OCI-M1 (cell line): ENCODE data around the gene FAM107B.

Source experiments
- DNase-seq: peaks from one replicate; lab custom pipeline; 2025; lab: John Stamatoyannopoulos, UW

FAM107B gene

DNA sequence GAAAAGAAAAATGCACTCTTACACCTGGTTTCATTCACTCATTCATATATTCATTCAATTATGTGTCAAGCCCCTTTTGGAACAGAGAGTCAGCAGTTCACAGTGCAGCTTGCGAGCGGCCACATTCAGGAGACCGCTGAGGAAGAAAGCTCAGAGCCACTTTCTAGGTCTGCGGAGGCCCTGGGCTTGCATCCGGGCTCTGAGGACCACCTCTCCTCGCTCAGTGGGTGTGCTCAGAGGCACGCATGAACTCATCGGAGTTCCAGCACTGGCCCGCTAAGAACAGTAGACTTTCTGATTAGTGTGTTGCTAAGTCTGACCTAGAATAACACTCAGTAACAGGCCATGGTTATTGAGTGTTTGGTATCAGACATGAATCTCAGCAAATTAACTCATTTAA, 1.8 kb upstream of the FAM107B start:
- no peak for DNase-seq

DNA sequence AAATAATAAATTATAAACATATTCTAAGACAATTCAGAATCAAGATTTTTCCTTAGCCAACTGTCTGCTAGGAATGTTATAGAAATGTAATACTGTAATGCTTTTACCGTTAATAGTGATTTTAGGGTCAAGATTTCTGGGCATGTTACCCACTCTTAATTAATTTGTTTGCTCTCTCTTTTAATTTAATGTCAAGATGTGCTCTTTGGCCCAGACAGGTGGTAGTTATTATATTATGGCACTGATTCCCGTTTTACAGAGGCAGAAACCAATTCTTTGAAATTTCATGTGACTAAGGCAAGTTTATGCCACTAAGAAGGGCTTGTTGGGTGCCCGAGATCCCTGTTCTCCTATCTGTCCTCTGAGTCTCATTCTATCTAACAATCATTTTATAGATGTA, 959 bp upstream of the FAM107B start:
- DNase-seq, result no peak

DNA sequence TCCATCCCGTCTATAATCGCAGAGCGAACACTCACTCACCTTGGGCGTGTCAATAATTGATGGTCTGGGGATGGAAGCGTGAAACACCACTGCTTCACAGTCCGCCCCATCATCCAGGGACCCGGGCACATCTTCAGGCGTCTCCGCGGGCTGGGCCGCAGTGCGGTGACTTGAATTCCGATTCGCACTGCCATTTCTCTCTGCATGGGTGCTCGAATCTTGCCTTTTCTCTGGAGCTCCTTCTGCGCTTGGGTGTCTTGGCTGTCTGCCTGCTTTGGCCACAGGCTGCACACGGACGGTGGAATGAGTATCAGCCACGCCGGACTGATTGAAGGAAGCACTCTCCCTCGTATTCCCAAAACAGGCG, 500 bp downstream of the FAM107B start:
- no peak for DNase-seq

DNA sequence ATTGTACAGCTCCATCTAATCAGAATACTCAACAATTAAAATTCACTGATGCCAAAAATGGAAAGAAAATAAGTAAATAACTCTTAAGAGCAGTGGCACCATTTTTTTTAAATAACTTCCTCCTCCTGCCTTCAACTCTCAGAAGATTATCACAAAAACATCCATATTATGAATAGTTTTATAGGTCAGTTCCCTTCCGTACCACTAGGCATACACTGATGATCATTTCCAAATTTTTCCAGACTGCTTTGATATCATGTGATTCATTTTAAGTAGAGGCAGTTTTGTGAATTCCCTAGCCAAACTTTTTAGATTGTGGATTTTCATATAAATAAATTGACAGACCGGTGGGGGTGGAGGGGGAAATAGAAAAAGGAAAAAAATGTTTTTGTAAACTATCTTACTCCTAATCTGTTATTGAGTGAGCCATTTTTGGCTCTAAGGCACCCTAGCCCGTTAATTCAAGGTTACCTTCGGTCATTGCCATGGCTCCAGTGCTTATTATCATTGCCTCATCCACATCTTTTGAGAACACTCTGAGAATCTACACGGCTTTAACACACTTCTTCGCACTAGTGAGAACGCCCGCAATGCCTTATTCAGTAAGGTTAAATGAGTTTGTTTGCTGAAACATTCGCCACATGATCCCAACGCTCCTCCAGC, 1.0 kb downstream of the FAM107B start:
- DNase-seq, result no peak

DNA sequence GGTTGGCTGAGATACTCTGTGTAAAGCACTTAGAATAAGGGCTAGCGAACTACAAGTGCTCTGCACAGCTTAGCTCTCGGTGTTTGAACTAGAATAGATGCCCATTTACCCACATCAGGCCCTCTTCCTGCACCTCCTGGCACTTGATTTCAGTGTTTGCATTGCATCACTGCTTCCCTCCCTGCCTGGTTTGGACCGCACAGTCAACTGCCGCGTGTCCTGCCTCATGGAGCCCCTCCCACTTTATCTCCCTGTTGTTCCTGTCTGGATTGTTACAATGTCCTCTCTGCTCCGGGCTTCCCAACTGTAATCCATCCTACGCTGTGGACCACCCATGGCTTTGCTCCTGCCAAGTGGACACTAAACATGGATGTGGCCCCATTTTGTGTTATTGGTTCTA, 2.3 kb downstream of the FAM107B start:
- DNase-seq, result no peak

DNA sequence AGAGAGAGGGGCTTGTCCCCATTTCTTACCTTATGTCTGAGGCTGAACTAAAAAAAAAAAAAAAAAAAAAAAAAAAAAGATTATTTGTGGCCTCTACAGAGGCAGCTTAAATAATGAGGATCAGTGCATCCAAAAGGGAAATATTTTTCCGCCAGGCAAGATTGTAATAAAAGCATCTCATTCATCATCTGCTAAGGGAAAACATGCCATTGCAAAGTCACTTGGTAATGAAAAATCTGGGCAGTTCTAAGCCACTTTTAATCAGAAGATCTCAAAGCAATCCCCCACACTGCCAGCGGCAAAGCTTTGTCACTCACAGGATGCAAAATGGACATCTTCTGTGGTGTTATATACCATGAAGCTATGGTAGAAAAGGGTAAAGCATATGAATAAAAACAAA, 3.8 kb downstream of the FAM107B start:
- DNase-seq, result no peak

DNA sequence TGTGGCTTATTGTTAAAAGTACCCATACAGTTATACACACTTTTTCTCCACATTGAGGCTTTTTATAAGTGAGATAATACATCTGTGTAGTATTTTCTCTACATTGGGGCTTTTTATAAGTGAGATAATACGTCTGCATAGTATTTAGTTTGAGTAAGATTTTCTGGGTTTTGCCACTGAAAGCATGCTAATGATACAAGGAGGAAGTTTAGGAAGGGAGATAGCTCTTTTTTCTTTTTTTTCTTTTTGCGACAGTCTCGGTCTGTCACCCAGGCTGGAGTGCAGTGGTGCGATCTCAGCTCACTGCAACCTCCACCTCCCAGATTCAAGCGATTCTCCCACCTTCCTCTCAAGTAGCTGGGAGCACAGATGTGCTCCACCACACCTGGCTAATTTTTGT, 13.3 kb downstream of the FAM107B start:
- DNase-seq, result no peak

DNA sequence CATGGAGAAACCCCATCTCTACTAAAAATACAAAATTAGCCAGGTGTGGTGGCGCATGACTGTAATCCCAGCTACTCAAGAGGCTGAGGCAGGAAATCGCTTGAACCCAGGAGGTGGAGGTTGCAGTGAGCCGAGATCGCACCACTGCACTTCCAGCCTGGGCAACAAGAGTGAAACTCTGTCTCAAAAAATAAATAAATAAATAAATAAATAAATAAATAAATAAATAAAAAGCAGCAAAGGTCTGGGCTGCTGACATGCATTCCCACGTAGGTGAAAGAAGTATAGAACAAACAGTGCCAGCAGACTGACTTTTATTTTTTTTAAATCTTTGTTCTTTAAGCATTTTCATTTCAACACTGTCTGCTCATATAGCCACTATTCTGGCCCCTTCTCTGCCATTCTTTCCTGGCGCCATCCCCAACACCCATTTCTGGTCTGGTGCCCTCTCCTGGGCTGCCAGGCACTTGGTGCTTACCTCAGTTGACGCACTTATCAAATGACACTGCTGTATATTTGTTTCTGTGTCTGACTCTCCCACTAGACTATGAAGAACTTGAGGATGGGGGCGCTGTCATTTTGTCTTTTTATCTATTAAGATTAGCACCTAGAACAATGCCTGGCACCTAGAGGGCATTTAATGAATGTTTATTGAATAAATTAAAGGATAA, 15.6 kb downstream of the FAM107B start:
- no peak for DNase-seq

DNA sequence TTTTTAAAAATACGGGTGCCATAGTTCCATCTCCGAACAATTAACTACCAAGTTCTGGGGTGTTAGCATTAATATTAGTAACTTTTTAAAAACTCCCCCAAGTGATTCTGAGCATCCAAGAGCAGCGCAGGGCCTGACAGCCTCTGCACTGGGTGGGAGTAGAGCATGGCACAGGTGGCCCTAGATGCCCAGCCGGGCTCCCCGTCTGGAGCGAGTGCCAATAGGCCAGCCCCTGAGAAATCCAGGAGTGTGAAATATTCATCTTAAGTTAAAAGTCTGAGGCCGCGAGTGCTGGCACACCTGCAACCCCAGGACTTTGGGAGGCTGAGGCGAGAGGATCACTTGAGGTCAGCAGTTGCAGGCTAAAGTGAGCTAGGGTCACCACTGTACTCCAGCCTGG, 16.2 kb downstream of the FAM107B start:
- no peak for DNase-seq

DNA sequence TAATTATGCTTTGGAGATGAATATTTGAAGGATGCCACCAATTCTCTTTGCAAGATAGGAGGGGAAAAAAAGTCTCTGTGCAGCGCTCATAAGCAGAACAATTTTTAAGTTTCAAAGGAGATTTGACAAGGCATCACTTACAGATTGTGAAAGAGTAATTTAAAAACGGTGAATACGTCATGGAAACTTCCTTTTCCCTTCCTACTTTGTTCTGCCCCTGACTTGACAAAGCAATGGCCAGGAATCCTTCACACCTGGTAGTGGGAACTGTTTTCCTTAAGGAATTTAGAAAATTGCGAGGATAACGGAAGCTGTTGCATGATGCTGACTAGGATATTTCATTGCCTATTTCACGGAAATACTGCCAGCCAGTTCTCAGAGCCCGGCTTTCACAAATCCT, 16.7 kb downstream of the FAM107B start:
- DNase-seq, result no peak

DNA sequence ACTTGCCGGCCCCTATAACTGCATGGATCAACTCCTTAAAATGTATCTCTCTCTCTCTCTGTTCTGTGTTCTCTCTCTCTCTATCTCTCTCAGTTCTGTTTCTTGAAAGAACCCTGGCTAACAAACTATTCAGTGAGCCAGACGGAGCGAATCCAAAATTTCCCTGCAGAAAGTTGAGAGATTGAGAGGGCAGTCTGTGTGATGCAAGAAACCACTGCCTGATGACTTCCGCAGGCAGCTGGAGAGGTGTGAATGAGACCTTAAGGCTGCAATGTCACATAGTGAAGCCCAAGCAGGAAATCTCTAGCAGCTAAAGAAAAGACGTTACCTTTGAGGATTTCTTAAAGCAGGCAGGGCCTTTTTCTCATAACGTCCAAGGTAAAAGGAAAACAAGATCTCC, 17.3 kb downstream of the FAM107B start:
- no peak for DNase-seq

DNA sequence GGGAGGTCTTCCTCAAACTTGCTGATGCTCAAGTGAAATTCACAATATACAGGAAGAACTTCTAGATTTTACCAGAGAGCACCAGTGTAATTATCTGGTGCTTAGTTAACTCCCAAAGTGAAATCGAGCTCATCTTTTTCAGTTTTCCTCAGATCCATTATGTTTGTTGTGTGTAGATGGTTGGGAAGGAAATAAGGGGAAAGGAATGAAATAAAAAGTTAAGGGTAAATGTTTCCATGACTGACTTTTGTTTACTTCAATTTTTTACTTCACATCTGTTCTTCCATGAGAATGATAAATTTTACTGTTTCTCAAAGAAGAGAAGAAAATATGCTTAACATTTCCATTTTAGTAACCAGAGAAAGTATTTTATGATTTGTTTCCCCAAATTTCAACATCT, 21.3 kb downstream of the FAM107B start:
- DNase-seq, result no peak

DNA sequence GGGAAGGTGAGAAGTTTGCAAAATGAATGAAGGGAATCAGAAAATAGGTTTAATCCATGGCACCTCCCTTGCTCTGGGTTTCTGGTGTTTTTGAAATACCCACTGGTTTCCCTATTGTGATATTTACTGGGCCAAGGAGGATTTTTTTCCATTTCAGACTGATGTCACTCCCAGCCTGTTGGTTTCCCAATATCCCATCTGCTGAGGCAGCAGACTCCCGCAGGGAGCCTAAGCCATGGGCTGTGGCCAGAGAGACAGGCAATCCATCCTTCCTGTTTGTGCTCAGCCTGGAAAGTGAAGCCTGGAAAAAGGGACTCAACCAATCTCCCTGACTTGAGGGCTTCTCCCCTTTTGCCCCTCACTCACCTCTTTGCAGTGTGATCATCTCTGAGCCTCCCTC, 22.8 kb downstream of the FAM107B start:
- DNase-seq, result no peak

DNA sequence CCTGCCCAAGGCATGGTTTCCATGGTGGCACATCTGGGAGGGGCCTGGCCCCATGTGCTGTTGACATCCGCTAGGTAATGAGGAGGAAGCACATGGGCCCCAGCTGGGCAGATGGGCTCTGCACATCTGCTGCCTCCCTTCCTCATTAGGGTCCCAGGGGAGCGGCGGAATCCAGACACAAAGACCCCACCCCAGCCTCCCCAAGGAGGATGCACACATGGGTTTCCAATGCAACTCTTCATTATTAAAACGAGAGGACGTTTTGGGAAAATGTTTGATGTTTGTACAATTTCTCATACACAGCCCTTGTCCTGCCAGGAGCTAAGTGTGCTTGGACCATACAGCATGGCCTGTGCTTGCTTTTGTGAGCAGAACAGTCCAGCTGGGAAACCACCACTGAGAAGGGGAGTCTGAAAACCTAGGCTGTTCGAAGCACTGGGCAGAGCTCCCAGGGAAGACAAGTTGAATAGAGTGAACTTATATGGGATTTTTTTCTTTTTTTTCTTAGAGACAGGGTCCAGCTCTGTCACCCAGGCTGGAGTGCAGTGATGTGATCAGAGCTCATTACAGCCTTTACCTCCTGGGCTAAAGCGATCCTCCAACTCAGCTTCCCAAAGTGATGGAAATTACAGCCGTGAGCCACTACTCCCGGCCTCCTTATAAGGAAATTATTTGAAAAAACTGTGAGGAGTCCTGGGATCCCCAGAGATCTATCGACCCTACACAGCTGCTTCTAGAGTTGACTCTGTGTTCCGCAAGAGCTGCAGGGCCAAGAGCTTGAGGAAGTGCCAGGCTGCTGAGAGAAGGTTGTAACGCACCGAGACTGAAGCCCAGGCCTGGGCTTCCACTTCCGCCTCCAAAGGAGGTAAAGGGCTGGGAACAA, 23.4 kb downstream of the FAM107B start:
- no peak for DNase-seq

DNA sequence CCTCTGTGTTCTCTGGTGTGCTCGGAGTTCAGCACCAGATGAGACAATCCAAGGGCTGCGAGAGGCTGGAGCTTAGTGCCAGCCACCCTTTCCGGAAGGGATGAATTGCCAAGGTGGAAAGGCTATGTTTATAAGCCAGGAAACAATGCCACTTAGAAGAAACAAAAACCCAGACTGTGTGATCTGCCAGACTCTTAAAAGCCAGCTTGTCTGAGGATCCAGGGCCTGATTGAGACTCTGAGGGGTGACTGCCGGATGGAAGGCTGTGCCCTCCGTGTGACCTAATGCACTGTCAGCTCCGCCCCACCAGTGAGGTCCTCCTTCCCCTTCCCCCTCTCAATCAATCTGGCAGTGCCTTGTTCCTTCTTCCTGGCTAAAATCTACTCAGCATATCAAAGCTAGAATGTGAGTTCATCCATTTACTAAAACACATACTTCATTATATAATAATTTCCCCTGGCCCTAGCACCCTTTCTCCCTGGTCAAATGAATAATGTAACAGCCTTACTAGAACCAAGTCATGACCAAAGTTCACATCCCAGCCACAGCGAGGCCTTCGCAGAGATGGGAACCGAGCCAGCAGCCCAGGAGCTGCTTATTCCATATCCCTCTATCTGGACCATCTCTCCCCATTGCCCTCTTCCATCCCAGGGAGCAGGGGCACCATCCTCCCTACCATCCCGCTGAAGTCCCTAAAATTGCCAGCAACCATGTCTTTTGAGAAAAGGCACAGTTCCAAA, 25.5 kb downstream of the FAM107B start:
- no peak for DNase-seq

DNA sequence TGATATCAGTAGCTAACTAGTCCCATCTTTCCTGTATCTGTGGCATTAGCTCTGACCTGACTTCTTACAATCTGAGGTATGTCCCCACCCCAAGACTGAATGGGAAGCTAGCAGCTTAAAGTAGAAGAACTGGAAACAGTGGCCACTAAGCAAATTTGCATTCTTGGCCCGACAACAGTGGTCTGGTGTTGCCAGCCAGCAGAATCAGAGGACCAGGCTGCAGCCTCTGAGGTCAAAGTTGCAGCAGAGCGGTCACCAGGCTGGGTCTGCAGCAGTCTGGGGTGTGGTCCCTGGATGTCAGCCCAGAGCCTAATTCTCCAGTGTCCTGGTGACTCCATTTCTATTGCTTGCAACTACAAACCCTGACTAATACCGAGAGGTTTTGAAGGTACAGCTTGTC, 26.3 kb downstream of the FAM107B start:
- no peak for DNase-seq

DNA sequence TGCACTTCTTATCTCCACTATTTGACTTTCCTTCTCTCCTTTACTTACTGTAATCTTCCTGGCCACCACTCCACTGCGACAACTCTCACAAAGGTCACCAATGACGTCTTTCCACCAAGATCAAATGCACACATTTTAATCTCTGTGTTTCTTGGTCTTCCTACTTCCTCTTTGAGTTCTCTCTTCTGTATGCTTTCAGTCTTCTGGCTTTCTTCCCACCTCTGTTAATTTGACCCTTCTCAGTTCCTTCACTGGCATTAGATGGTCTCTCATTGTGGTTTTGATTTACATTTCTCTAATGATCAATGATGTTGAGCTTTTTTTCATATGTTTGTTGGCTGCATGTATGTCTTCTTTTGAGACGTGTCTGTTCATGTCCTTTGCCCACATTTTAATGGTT, 31.9 kb downstream of the FAM107B start:
- peak; percentile 73 for DNase-seq

DNA sequence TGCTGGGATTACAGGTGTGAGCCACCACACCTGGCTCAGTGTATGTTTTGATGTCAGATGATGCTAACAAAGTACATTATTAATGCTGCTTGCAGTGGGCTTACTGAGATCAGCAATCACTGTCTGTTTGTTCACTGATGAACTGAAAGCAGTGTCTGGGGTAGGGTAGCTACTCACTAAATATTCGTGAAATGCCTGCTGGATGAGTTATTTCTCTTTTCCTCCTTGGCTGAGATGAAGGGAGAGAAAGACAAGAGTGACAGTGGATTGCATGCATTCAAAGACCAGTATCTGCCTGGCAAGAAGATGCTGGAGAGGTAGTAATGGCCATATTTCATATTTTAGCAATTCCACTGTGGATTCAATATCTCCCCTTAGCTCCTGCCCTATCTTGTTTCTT, 32.3 kb downstream of the FAM107B start:
- DNase-seq, result no peak

DNA sequence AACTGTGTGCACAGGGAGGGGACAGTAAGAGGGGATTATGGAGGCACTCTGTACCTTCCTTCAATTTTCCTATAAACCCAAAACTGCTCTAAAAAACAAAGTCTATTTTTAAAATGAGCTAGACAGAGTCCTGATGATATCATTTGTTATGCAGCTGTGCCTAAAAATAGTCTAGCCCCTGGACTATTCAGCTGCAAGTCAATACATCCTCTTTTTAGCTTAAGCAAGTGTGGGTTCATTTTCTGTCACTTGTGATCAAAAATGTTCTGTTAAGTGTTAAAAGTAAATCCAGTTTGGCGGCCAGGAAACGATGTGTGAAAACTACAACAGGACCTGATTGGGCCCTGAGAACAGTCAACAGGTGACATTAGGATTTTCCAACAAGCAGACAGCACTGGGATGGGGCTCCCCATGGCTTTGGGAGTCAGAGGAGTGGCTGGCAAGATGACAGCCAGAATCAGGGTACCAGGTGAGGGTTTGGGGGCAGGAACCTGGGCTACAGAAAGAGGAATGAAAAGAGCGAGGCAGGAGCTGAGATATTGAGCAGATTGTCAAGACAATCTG, 33.9 kb downstream of the FAM107B start:
- DNase-seq, result peak; percentile 14

DNA sequence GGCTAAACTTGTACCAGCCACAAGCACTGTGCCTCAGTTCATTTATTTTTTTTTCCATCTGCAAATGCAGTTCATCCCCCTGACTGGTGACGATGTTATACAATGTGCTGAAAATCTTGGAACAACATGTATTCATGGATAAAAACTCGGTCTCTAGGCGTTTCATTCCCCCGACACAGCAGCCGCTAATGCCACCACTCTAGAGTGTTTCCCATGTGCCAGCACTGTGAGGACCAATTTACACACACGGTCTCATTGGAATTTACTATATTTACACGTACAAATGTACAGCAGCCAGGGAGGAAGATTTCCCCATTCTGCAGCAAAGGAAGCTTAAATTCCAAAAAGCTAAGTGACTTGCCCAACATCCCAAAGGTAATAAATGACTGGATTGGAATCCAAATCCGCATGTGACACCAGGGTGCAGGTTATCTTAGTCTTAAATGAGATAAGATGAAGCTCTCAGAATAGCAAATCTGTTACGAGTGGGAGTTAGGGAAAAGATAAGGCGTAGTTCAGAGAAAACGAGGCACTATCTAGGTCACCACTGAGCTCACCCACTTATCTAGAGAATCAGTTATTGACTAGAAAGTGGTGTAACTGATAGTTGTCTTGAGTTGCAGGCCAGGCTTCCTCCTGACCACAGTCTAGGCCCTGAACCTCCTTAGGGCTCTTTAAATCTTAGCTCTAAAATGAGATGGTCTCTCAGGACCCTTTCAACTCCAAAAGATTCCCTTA, 36.7 kb downstream of the FAM107B start:
- no peak for DNase-seq

DNA sequence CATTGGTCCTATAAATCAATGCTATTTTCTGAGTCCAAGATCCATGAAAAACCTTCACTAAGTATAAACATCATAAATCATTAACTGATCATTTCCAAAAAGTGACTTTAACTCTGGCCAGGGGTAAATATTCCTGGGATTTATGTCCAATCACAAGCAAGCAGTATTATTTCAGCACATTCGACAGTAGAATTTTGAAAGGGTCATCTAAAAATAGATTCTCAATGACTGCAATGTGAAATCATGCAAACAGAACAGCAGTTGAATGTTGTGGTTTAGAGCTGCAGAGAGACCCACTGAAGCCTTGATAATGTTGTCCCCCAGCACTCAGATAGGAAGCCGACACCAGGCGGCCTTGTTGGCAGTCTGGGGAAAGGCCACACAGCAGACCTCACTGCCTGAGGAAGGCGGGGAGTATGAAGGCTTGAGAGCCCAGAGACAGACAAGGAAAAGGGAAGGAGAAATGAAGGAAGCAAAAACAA, 38.1 kb downstream of the FAM107B start:
- peak; percentile 46 for DNase-seq
